ENCODE results near the gene LHPP. TPM values are rescaled to one million over a fixed set of nuclear protein-coding genes. Genes with fewer than 3 reads are reported as not detected.
A peak's percentile ranks its signal among the peaks of the same experiment; 100 is the strongest.

The LHPP gene
- total and polyA plus RNA-seq, 10 of the 15 experiments (the other 5 are each of a cell fraction or from before 2014, with no cell fraction given): 0.79 to 9.8 (median 6.7) TPM

- Histone ChIP-seq H4K20me1 (ENCODE audit: control insufficient read depth, insufficient read depth) (no peaks in the 10 kb centered on the region), H3K36me3 (ENCODE audit: control insufficient read depth in 2 of 2, insufficient read depth in 2 of 2, low read length in 1 of 2) (peaks cover 0 to 13% of the 10 kb centered on the region in 2 experiments; a peak in 2 of 4 replicates), H3K27ac (ENCODE audit: control insufficient read depth, insufficient read depth) (peak overlapping the region; percentile 25), H3K9me3 (replicated peaks; ENCODE audit: control insufficient read depth, insufficient read depth, low read length) (no peaks in the 10 kb centered on the region), H3K79me2 (ENCODE audit: control insufficient read depth, insufficient read depth, low read length) (no peaks in the 10 kb centered on the region), H3K4me1 (ENCODE audit: control insufficient read depth, insufficient read depth, low read length) (peaks cover 41% of the 10 kb centered on the region), H3K4me3 (peak overlapping the region; percentile 49; the same call in 1 of the 2 replicates), H3K9ac (ENCODE audit: control insufficient read depth, insufficient read depth, low read length) (0 out of 2 replicates have a peak overlapping the region, but pooled peaks have one; percentile 1), H3K4me2 (ENCODE audit: control insufficient read depth, insufficient read depth) (peak overlapping the region; percentile 77), H3K27me3 (replicated peaks in 1 of 2; ENCODE audit: control insufficient read depth in 2 of 2, insufficient read depth in 2 of 2, low read length in 1 of 2) (no peaks in the 10 kb centered on the region), H2AFZ (ENCODE audit: control insufficient read depth, low read depth, low read length) (no peak overlapping the region)
- DNase-seq (ENCODE audit: low read depth, low spot score): peak; percentile 16
- no TSS peak for BruUV-seq (replicated peaks)
- RAD21 ChIA-PET (ENCODE audit: unreplicated experiment): interaction anchor here (0.7 to 4.8 kb wide), 8 partner anchors 17 to 121 kb away, joined by 3 to 35 read pairs (median 3); no protein-coding TSS in a partner anchor
- in situ Hi-C loops (cut with MboI) (no loop called here), intact Hi-C loops (cut with micrococcal nuclease; ENCODE audit: unreplicated experiment) (no loop called here)
- CTCF ChIA-PET: interaction anchor here (0.6 to 3.9 kb wide), 4 partner anchors 20 to 121 kb away, joined by 3 to 30 read pairs (median 4); no protein-coding TSS in a partner anchor
- peak; percentile 52 for FAIRE-seq
- SMC1A ChIA-PET (ENCODE audit: uncharacterized antibody, unreplicated experiment): interaction anchor here (1.0 to 1.8 kb wide), 6 partner anchors 20 to 121 kb away, joined by 3 to 13 read pairs (median 4); no protein-coding TSS in a partner anchor
- POLR2A ChIA-PET: interaction anchor here (1.1 kb wide), 1 partner anchor 123 kb away, joined by 3 read pairs; no protein-coding TSS in a partner anchor
- WGBS (ENCODE audit: insufficient coverage, insufficient replicate concordance, low lambda C conversion rate, missing lambda C conversion rate): 9% methylated on average over 23 of the region's 26 CpGs
- peak; percentile 35 for ATAC-seq
- TF ChIP-seq ZBED1 (IDR thresholded peaks at IDR 0.05; ENCODE audit: borderline replicate concordance) (no peak), SUZ12 (IDR thresholded peaks at IDR 0.05; ENCODE audit: unreplicated experiment) (no peak), BHLHE40 (IDR thresholded peaks at IDR 0.05; ENCODE audit: borderline replicate concordance in 1 of 2, low read depth in 2 of 2, low read length in 1 of 2) (peak in 1 of 2 experiments; percentile 18; a peak in 1 of 4 replicates), SPI1 (IDR thresholded peaks at IDR 0.05; ENCODE audit: borderline replicate concordance, insufficient read depth, low read depth, low read length) (peak; percentile 56), TCF3 (IDR thresholded peaks at IDR 0.05; ENCODE audit: borderline replicate concordance, insufficient read depth, low read depth, low read length) (0 out of 2 replicates have a peak, but pooled peaks have one; percentile 42), PKNOX1 (IDR thresholded peaks at IDR 0.05) (peak; percentile 6; the same call in 1 of the 2 replicates)
- TF ChIP-seq, protein P1, sequence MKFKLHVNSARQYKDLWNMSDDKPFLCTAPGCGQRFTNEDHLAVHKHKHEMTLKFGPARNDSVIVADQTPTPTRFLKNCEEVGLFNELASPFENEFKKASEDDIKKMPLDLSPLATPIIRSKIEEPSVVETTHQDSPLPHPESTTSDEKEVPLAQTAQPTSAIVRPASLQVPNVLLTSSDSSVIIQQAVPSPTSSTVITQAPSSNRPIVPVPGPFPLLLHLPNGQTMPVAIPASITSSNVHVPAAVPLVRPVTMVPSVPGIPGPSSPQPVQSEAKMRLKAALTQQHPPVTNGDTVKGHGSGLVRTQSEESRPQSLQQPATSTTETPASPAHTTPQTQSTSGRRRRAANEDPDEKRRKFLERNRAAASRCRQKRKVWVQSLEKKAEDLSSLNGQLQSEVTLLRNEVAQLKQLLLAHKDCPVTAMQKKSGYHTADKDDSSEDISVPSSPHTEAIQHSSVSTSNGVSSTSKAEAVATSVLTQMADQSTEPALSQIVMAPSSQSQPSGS (IDR thresholded peaks at IDR 0.05; ENCODE audit: low read length): no peak
- TF ChIP-seq, protein P2, sequence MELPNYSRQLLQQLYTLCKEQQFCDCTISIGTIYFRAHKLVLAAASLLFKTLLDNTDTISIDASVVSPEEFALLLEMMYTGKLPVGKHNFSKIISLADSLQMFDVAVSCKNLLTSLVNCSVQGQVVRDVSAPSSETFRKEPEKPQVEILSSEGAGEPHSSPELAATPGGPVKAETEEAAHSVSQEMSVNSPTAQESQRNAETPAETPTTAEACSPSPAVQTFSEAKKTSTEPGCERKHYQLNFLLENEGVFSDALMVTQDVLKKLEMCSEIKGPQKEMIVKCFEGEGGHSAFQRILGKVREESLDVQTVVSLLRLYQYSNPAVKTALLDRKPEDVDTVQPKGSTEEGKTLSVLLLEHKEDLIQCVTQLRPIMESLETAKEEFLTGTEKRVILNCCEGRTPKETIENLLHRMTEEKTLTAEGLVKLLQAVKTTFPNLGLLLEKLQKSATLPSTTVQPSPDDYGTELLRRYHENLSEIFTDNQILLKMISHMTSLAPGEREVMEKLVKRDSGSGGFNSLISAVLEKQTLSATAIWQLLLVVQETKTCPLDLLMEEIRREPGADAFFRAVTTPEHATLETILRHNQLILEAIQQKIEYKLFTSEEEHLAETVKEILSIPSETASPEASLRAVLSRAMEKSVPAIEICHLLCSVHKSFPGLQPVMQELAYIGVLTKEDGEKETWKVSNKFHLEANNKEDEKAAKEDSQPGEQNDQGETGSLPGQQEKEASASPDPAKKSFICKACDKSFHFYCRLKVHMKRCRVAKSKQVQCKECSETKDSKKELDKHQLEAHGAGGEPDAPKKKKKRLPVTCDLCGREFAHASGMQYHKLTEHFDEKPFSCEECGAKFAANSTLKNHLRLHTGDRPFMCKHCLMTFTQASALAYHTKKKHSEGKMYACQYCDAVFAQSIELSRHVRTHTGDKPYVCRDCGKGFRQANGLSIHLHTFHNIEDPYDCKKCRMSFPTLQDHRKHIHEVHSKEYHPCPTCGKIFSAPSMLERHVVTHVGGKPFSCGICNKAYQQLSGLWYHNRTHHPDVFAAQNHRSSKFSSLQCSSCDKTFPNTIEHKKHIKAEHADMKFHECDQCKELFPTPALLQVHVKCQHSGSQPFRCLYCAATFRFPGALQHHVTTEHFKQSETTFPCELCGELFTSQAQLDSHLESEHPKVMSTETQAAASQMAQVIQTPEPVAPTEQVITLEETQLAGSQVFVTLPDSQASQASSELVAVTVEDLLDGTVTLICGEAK (IDR thresholded peaks at IDR 0.05; ENCODE audit: borderline replicate concordance): peak; percentile 62
Observed at GRCh38 chr10:124619802-124620490, 158.3 kb downstream of the LHPP start.
